Myocyte (in vitro differentiated cells): Measurements from ENCODE around the gene PEPD. TPM values are rescaled to one million over a fixed set of nuclear protein-coding genes. Genes with fewer than 3 reads are reported as not detected.
A peak's percentile ranks its signal among the peaks of the same experiment; 100 is the strongest.

Source experiments
- DNase-seq: peaks from one replicate; pipeline ENCODE4 v3.0.0-alpha.2; 2012; ENCODE audit warnings: low read depth
- total RNA-seq: library from RNA; depleted of rRNA; stranded (reverse); fragments of >200 nt; gene quantifications from 2 replicates; pipeline ENCODE4 v1.2.3, GENCODE V29; 2014

The PEPD gene
- total RNA-seq, 1 donor from 2014 or later, result 68.2 TPM

DNA sequence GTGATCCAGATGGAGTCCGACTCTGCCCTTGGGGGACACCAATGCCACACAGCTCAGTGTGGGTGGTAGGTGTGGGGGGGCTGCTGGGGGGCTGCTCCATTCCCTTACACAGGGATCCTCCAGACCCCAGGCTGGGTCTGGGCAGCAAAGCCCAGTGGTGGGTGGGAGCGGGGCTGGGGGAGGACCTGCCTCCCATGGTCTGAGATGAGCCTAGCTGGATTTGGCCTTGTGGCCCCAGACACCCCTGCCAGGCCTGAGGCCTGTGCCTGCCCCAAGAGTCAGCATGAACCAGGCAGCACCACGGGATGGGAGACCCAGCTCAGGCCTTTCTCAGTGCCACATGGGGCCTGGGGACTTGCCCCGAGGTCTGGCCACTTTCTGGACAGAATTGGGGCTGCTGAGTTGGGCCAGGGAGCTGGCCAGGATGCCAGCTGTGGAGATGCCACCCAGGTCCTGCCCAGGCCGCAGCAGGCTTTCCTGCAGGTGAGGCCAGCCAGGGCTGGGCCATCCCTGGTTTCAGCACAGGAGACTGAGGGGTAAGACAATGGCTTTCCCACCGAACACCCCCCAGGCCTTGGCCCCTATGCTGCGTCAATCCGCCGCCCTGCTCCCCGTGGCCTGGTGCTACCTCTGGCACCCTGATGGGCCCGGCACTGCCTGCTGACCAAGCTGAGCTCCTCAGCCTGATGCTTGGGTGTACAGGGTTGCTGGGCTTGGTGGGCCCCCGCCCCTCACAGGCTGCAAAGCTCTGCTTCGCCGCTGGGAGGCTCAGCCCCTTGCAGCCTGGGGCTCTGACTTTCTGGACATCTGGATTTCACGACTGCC, 123.8 kb downstream of the PEPD start:
- DNase-seq, result no peak

DNA sequence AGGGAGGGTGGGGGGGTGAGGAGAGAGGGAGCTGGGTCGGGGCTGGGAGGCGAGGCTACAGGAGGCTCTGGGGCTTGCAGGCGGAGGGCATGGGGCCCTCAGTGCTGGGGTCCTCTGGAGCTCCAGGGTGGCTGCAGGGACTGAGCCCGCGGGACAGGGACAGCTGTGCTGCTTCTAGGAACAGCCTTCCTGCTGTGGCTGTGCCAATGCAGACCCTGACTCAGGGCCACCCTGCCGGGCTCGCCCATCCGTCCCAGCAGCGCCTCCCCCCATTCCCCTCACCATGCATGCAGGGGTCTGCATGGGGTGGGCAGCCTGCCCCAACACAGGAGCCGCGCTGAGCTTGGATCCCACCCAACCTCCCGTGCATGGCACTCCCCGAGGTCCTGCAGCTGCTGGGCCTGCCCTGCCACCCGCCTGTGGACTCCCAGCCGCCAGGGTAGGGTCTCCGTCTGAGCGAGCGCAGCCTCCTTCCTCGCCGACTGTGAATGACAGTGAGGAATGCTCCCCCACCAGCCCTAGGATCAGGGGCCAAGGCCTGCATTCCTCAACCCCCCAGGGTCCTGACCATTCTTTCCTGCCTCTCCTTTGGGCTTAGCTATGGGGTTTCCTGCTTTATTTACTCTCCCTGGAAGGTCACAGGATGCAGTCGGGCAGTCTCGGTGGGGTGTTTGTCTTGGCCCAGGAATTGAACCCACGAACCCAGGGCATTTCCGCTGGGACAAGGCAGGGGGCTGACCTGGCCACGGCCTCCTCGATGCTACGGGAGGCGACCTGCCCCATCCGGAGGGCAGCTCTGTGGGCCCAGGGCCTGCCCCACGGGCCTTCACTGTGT, 124.7 kb downstream of the PEPD start:
- DNase-seq, result no peak

DNA sequence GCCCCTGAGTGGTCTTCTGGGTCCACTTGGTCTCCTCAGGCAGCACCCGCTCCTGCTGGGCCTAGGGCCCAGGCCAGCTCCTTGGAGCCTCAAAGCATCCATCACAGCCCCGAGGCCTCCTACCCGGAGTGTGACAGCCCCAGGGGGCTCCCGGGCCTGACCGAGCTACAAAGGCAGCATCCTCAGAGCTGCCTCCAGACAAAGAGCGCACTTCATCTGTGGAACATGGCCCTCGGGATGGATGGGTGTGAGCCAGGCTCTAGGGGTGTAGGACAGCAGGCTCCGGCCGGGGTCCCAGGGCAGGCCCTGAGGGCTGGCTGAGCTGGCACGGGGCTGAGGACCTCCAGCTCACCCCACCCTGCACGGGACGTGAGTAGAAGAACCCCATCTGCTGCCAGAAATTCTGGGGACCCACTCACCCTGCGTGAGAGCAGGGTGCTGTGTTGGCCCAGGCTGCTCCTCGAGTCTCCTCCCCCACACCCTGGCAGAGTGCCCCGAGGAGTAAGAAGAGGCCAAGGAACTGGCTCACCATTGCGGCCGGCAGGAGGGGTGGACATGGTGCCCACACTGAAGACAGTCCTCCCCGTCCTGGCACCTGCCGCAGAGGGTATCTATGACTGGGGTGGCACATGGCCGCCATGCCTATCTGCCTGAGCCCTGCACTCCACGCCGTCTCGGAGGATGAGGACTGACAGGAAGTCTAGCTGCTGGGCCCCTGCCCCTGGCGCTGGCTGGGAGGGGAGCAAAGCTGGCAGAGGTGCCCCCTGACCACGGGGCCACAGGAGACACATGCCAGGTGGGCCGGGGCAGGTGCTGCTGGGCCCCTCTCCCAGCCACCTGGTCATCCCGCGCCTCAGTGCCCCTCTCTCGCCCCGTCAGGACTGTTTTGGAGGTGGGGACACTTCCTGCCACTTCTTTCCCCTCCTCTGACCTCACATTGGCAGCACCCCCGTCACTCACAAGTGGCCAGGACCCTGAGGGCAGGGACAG, 125.7 kb downstream of the PEPD start:
- DNase-seq, result peak; percentile 27

DNA sequence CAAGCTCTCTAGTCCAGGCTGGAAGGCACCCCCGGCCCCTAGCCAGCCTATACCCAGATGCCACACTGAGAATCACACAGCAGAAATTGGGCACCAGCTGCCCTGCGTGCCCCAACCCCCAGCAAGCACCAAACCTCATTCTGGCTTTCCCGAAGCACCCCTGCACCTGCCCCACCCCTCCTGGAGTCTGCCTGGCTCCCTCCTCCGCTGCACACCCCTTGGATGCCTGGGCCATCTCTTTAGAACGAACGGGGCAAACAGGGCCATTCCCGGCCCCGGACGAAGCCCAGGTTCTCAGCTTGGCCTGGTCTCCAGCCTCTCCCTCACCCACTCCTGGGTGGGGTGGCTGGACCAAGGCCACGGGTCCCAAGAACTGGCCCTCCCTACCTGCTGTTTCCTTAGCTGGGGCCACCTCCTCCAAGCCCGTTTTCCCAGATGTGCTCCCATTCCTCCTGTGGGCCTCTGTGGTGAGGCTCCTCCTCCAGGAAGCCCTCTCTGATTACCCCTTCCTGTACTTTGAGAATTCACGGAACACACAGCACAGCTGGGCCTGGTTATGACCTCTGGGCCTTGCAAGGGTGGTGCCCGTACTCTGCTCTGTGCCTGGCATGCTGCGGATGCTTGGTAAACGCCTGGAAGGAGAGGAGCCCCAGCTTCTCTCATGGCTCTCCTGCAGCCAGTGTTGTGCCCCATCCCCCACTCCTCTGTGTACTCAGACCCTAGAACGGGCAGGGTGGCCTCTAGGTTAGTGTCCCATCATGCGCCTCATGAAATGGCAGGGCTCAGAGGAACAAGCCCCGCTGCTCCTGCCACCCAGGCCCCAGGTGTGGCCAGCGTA, 126.6 kb downstream of the PEPD start:
- DNase-seq, result peak; percentile 54

- peak; percentile 72 for DNase-seq
Observed at GRCh38 chr19:33394006-33394722, 127.4 kb downstream of the PEPD start.

- DNase-seq, result peak; percentile 31
Observed at GRCh38 chr19:33393286-33394005, 128.1 kb downstream of the PEPD start.

DNA sequence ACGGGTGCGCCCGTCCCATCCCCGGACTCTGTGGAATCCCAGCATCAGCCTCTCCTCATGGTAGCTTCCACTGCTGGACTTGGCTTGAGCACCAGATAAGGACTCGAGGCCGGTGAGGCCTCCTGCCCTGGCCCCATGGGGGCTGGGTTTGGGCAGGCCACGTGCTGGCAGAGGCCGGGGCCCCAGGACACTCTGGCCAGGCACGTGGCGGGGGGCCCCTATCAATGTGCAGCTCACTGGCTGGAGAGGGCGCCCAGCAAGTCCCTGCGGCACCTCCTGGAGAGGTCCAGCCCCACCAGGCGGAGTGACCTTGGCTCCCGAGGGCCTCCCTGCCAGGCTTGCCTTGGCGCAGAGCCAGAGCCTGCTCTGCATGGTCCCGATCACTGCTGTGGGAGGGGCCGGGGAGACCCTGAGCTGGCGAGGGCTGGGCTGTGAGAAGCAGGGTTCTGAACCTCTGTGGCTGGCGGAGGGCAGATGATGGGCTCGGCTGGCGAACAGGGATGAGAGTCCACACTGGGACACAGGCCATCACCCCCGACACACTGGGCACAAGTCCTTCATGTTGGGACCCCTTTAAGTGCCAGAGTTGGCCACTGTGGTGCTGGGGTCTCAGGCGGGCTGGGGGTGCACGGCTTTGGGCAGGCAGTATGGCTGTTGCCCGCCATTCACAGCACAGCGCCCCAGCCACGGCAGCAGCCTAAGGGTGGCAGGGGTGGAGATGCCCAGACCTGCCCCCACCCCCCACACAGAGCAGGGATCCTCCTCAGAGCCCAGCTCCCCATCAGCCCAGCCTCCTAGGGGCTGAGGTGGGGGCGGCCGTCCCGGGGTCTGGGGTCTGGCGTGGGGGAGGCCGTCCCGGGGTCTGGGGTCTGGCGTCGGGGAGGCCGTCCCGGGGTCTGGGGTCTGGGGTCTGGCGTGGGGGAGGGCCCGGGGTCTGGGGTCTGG, 129.0 kb downstream of the PEPD start:
- no peak for DNase-seq

DNA sequence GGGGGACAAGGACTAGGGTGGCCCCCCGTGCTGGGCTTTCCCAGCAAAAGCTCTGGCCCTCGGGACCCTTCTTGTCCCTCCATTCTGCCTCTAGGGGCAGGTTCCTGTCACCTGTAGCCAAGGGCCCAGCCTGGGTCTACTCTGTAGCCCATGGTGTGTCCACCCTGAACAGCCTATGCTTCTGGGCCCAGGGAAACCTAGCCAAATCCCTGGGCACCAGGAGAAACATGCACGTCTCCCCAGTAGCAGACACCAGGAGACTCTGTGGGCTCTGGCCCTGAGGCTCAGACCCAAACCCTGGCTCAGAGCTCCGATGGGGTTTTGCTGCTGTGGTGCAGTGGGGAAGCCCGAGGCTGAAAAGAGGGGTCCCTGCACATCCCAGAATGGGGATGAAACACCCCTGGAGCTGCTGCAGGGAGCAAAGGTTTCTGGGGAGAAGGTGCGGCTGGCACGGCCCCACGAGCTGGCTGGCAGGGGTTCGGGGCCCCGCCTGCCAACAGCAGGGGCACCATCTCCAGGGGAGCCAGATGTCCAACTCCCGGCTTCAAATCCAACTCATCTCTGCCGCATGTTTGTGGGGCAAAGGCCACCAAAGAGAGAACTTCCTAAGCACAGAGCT, 129.9 kb downstream of the PEPD start:
- DNase-seq, result no peak

DNA sequence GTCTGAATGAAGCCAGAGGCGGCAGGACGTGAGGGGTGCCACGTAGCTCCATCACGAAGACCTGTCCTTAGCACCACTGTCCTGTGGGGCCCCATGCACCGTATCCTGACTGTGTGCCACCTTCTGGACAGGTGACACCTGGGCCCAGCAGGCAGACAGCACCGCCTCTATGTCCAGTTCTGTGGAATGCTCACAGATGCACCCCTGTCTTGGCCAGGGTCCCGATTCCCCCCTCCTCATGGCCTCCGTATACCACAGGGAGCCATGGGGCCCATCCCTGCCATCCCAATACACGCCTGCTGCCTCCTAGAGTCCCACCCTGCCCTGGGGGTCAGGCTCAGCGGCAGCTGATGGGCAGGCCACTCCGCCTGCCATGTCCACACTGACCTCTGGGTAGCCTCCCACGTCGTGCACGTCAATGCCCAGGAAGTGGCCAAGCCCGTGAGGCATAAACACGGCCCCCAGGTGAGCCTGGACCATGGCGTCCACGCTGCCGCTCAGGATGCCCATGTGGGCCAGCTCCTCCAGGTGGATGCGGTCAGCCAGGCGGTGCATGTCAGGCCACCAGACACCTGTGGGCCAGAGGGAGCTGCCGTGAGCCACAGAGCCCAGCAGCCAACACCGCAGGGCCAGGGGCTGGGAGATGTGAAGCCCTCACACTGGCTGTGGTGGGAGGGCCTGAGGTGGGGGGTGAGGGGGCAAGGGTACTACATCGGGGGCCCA, 130.5 kb downstream of the PEPD start:
- no peak for DNase-seq

DNA sequence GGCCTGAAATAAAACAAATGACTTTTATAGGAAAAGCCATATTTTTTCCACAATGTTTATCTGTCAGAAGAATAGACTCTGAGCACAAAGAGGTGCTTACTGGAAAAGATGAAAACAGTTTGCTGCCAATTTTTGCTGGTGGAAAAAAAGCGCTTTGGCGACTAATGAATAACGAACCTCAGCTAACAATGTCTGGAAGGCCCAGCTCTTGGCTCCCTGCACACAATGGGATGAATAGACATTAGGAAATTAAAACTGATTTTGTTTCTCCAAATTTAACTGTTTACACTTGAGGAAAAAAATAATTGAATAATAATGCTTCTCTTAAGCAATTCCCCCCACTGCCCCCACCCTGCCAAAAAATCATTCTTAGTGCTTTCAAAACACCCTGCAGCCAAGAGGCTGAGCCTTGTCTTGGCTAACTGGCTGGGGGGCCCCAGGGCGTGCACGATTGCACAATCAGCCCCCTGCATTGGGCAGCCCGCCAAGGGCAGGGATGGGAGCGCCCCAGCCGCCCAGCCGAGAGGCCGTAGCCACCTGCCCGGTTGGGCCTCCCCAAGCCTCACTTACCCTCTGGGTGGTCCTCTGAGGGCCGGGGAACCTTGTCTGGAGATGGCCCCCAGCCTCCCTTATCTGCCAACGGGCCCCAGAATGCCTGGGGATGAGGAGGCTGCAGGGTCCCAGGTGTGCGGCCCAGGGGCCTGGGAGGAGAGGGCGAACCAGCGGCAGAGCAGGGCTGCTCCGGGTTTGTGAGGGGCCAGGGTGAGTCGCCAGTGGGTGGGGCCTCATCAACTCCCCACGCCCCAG, 131.3 kb downstream of the PEPD start:
- no peak for DNase-seq

GRCh38 chr19:33389421-33390100, 132.0 kb downstream of the PEPD start:
- no peak for DNase-seq

DNA sequence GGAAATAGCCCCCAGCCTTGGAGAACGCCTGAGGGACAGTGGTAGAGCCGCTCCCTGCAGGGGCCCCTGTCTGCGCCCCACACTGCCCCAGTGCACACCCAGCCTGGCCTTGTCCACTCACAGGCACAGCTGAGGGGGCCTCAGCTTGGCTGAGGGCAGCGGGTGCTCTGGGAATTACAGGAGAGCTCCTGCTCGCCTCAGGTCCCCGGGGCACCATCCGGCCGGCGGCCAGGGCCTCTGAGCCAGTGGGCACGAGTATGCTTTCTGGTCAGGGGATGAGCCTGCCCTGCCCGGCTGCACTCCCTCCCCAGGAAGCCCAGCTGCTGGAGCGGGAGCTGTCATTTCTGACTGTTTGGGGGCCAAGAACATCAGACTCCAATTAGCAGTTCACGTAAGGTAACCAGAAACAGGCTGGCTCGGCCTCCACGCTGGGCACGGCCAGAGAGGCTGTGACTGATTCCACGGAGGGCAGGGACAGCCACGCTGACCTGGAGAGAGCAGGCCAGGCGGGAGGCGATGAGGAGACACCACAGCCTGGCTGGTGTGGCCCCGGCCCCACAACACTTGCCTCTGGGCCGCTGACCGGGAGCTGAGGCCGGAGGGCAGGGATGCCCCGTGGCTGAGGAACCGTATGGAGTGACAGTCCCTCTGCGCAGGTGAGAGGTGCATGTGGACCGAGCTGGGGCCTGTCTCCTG, 132.7 kb downstream of the PEPD start:
- no peak for DNase-seq

- peak; percentile 68 for DNase-seq
Observed at GRCh38 chr19:33388231-33388724, 133.3 kb downstream of the PEPD start.
